Measurements from ENCODE around the gene AP1AR. TPM values are rescaled to one million over a fixed set of nuclear protein-coding genes. Genes with fewer than 3 reads are reported as not detected.

The AP1AR gene
- total RNA-seq, 1 donor from 2014 or later: 31.0 TPM

DNA sequence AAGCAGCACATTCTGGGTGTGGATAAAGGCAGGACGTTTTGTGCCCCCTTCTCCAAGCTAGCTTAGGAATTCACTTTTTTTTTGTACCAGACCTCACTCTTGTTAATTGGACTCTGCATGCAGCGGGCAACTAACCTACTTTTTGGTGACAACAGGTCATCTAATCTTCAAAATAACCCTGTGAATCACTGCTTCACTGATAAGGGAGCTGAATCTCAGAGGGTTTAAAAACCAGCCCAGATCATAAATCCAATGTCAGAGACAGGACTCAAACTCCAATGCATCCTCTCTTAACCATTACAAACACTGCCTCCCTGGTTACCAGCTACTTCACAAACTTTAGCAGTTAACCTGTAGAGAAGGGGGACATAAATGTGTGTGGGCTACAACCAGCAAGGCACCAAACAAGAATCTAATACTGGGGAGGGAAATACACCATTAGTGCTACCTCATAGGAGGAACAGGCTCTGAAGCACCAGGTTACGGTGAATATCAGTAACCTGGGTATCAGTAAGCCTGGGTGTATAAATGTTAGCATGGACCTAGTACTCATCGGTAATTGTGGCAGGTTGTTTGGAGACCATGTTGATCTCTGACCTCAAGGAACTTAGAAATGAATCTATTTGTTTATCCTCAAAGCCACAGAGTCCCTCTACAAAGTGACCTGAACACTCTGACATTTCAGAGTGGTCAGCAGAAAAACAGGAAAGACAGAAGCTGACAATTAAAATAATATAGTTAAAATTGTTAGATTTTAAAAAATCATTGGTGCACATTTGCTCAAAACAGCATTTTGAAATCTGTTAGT is 51.5 kb downstream of the AP1AR start:
- no peak overlapping the region for H3K4me3 ChIP-seq (ENCODE audit: low read depth, low read length)
- TF ChIP-seq, protein P1, sequence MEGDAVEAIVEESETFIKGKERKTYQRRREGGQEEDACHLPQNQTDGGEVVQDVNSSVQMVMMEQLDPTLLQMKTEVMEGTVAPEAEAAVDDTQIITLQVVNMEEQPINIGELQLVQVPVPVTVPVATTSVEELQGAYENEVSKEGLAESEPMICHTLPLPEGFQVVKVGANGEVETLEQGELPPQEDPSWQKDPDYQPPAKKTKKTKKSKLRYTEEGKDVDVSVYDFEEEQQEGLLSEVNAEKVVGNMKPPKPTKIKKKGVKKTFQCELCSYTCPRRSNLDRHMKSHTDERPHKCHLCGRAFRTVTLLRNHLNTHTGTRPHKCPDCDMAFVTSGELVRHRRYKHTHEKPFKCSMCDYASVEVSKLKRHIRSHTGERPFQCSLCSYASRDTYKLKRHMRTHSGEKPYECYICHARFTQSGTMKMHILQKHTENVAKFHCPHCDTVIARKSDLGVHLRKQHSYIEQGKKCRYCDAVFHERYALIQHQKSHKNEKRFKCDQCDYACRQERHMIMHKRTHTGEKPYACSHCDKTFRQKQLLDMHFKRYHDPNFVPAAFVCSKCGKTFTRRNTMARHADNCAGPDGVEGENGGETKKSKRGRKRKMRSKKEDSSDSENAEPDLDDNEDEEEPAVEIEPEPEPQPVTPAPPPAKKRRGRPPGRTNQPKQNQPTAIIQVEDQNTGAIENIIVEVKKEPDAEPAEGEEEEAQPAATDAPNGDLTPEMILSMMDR (IDR thresholded peaks at IDR 0.05; ENCODE audit: insufficient read depth, low read length, poor library complexity, severe bottlenecking): no peak
- H3K27me3 ChIP-seq (ENCODE audit: control insufficient read depth, insufficient read depth, low read length): no peaks in the 10 kb centered on the region
- no peaks in the 10 kb centered on the region for H3K36me3 ChIP-seq (ENCODE audit: control insufficient read depth, insufficient read depth, low read length)
- DNase-seq (ENCODE audit: low read depth): no peak

DNA sequence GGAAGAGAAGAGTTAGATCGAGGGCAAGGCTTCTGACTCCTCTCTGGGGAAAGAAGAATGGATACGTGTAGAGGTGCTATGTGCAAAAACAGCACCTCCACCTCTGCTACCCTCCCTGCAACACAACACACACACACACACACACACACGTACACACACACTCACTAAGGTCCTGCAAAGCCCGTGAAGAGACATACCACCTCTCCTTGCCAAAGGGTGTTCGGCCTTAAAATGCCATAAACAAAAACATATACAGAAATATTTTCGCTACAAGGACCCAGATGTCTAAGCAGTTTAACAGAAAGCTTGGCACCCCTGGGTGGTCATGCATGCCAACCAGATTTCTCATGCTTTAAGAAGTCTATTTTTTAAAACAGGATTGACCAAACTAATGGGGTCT is 52.6 kb downstream of the AP1AR start:
- TF ChIP-seq, protein P1 (IDR thresholded peaks at IDR 0.05; ENCODE audit: insufficient read depth, low read length, poor library complexity, severe bottlenecking): no peak
- no peaks in the 10 kb centered on the region for H3K36me3 ChIP-seq (ENCODE audit: control insufficient read depth, insufficient read depth, low read length)
- no peaks in the 10 kb centered on the region for H3K27me3 ChIP-seq (ENCODE audit: control insufficient read depth, insufficient read depth, low read length)
- peak overlapping the region; percentile 68 for H3K4me3 ChIP-seq (ENCODE audit: low read depth, low read length)
- no peak for DNase-seq (ENCODE audit: low read depth)

DNA sequence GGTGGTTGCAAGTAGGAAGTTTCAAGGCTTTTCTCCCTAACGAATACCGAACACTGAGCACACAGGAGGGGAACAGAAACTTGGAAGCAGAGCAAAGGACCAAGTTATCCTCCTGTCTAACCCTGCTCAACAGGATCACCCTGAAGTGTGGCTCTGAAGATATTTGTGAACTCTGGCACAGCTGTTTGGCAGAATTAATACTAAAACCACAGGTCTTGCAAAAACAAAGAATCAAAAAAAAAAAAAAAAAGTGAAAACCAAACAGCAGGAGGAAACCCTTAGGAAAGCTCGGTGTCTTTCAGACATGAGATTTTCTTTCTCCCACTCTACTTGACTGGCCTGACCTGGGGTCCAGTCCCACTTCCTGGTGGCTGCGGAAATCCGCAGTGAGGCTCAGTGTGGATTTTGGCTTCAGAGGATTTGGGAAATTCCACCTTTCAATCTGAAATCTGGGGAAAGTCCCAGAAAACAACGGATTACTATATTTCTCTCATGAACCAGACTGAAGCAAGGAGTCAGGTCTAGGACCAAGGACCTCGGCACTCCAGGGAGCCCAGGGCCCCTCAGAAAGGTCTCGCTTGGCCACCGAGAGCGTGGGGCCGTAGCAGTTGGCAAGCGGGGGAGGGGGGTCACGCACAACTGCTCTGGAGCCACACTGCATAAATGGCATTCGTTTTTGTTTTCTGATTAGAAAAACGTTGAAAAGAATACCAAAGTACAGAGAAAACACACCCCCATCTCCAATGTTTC is 53.2 kb downstream of the AP1AR start:
- TF ChIP-seq, protein P1 (IDR thresholded peaks at IDR 0.05; ENCODE audit: insufficient read depth, low read length, poor library complexity, severe bottlenecking): no peak
- H3K4me3 ChIP-seq (ENCODE audit: low read depth, low read length): peak overlapping the region; percentile 68
- DNase-seq (ENCODE audit: low read depth): no peak
- no peaks in the 10 kb centered on the region for H3K27me3 ChIP-seq (ENCODE audit: control insufficient read depth, insufficient read depth, low read length)
- no peaks in the 10 kb centered on the region for H3K36me3 ChIP-seq (ENCODE audit: control insufficient read depth, insufficient read depth, low read length)

DNA sequence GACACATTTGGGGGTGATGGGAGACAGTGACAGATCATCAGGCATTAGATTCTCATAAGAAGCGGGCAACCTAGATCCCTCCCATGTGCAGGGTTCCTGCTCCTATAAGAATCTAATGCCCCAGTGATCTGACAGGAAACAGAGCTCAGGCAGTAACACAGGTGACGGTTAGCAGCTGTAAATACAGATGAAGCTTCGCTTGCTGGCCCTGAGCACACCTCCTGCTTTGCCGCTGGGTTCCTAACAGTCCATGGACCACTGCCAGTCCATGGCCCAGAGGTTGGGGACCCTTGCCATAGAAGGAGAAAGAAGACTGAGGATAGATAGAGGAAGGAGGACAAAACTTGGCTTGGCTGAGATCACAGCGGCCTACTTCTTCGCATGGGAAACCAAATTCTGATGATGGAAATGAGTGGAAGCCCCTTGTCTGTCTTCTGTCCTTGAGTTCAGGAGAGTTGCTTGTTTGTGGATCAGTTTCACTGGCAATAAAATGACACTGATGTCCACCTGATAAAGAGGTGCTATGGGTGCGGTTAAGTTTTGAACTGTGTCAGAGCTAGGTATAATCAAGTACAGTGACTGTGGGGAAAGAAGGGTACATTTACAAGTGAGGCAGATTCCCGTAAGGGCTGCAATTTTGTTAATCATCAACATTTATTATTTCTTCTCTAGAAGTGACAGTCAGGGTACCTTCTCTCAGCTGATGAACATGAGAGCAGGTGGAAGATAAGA is 55.8 kb downstream of the AP1AR start:
- H3K4me3 ChIP-seq (ENCODE audit: low read depth, low read length): no peak overlapping the region
- TF ChIP-seq, protein P1 (IDR thresholded peaks at IDR 0.05; ENCODE audit: insufficient read depth, low read length, poor library complexity, severe bottlenecking): no peak
- no peaks in the 10 kb centered on the region for H3K36me3 ChIP-seq (ENCODE audit: control insufficient read depth, insufficient read depth, low read length)
- no peaks in the 10 kb centered on the region for H3K27me3 ChIP-seq (ENCODE audit: control insufficient read depth, insufficient read depth, low read length)
- no peak for DNase-seq (ENCODE audit: low read depth)

DNA sequence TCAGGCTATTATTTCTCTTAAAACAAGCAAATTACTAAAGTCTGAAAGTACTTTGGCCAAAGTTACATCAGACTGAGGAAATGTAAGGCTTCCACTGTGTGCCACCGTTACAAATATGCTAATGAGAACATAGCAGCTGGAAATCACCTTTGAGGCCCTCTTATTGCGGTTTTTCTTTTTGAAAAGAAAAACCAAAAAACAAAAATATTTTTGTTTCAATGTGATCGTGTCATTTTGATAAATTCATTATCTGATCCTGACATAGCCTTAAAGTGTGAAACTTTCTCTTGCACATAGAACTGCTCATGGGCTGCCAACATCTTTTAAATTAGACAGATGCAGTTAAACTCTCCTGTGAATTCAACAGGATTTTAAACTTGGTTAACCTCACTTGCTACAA is 56.9 kb downstream of the AP1AR start:
- no peak for DNase-seq (ENCODE audit: low read depth)
- TF ChIP-seq, protein P1 (IDR thresholded peaks at IDR 0.05; ENCODE audit: insufficient read depth, low read length, poor library complexity, severe bottlenecking): no peak
- no peaks in the 10 kb centered on the region for H3K36me3 ChIP-seq (ENCODE audit: control insufficient read depth, insufficient read depth, low read length)
- H3K4me3 ChIP-seq (ENCODE audit: low read depth, low read length): no peak overlapping the region
- no peaks in the 10 kb centered on the region for H3K27me3 ChIP-seq (ENCODE audit: control insufficient read depth, insufficient read depth, low read length)
